Mammary epithelial cell (primary cell): ENCODE results near the gene TOR2A.

Source experiments
- CTCF ChIP-seq, 2 donors: IDR thresholded peaks in 1 of 2; conservative IDR thresholded peaks in 1 of 2; 2 replicates each; pipeline ENCODE4 v1.5.1; 2011 to 2012; ENCODE audit warnings: inconsistent platforms in 2 of 2, low read length in 2 of 2, mild to moderate bottlenecking in 2 of 2, control low read depth in 1 of 2, low read depth in 1 of 2; ENCODE audit not compliant: insufficient read depth in 1 of 2; ENCODE audit errors: extremely low read depth in 1 of 2
- EZH2 ChIP-seq: IDR thresholded peaks from 2 replicates; pipeline ENCODE4 v1.6.1; 2012; ENCODE audit warnings: low read length, inconsistent platforms, borderline replicate concordance

GRCh38 chr9:127721391-127721821 is 13.7 kb downstream of the TOR2A start:
- TF ChIP-seq CTCF (conservative IDR thresholded peaks at IDR 0.05 in 1 of 2, IDR thresholded peaks at IDR 0.05 in 1 of 2; ENCODE audit: extremely low read depth in 1 of 2, insufficient read depth in 1 of 2, low read depth in 1 of 2, low read length in 2 of 2) (peak in 1 of 2 donors; percentile 24), EZH2 (no peak)
